Stimulated activated effector memory CD8-positive, alpha-beta T cell treated with anti-CD3 and anti-CD28 coated beads, Interleukin-12 subunit alpha, Interleukin-12 subunit beta, amount 100 ng/mL, for 72 hours (primary cell): ENCODE results near the gene NPAS4.
A peak's percentile ranks its signal among the peaks of the same experiment; 100 is the strongest.
"Not testable (repeated sequence)": the region's sequence is repeated elsewhere in the genome, so short reads cannot be mapped to it uniquely, and the experiment has no call there.

ENCODE experiments used
- ATAC-seq: fragments of 150-1000 bp; cut with Tn5 transposase; 2 replicates; pipeline ENCODE4 v1.10.0; 2021
- DNase-seq, 2 donors: peaks; one replicate each; pipeline ENCODE4 v3.0.0; 2021 to 2022; ENCODE audit warnings: low spot score in 2 of 2
- H3K27ac Mint-ChIP-seq: one replicate; pipeline ENCODE4 v1.8.0; 2022; ENCODE audit warnings: mild to moderate bottlenecking, mixed read lengths
- H3K36me3 Mint-ChIP-seq: one replicate; pipeline ENCODE4 v1.8.0; 2022; ENCODE audit warnings: mild to moderate bottlenecking, mixed read lengths
- H3K4me1 Mint-ChIP-seq: one replicate; pipeline ENCODE4 v1.8.0; 2022; ENCODE audit warnings: mixed read lengths
- H3K4me3 Mint-ChIP-seq: one replicate; pipeline ENCODE4 v1.8.0; 2022; ENCODE audit warnings: mild to moderate bottlenecking, mixed read lengths
- H3K9me3 Mint-ChIP-seq: one replicate; pipeline ENCODE4 v1.8.0; 2022; ENCODE audit warnings: mixed read lengths

The NPAS4 gene

GRCh38 chr11:66462911-66463310, 42.1 kb downstream of the NPAS4 start:
- Mint-ChIP-seq H3K4me1 (peaks cover 38% of the 10 kb centered on the region), H3K36me3 (no peaks in the 10 kb centered on the region), H3K9me3 (no peaks in the 10 kb centered on the region), H3K4me3 (no peak overlapping the region), H3K27ac (peak overlapping the region; percentile 55)
- no peak for ATAC-seq
- DNase-seq, result no peak

DNA sequence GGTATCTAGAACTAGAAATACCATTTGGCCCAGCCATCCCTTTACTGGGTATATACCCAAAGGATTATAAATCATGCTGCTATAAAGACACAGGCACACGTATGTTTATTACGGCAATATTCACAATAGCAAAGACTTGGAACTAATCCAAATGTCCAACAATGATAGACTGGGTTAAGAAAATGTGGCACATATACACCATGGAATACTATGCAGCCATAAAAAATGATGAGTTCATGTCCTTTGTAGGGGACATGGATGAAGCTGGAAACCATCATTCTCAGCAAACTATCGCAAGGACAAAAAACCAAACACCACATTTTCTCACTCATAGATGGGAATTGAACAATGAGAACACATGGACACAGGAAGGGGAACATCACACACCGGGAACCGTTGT, 43.3 kb downstream of the NPAS4 start:
- not testable (repeated sequence) for H3K4me3 Mint-ChIP-seq, DNase-seq, H3K27ac Mint-ChIP-seq, H3K36me3 Mint-ChIP-seq, ATAC-seq, H3K9me3 Mint-ChIP-seq
- H3K4me1 Mint-ChIP-seq, result peaks cover 34% of the 10 kb centered on the region

DNA sequence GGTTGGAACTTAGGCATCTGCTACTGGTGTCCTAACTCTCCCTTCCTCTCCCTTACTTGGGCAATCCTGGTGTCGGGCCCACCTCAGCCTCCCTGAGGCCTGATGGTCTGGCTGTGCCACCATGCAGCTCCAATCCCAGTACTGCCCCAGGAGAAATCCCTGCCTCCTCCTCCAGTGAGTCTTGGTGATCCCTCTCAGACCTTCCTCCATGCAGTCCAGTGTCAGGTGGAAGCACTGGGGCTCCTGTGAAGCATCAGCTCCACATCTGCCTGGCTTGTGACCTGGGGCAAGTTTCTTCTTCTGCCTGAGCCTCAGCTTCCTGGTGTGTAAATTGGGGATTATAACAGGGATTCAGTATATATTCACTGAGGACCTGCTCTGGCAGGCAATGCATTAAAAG, 44.1 kb downstream of the NPAS4 start:
- no peak overlapping the region for H3K4me3 Mint-ChIP-seq
- peaks cover under 1% of the 10 kb centered on the region for H3K36me3 Mint-ChIP-seq
- H3K4me1 Mint-ChIP-seq, result peaks cover 29% of the 10 kb centered on the region
- DNase-seq, result no peak
- ATAC-seq, result no peak
- no peaks in the 10 kb centered on the region for H3K9me3 Mint-ChIP-seq
- H3K27ac Mint-ChIP-seq, result no peak overlapping the region

DNA sequence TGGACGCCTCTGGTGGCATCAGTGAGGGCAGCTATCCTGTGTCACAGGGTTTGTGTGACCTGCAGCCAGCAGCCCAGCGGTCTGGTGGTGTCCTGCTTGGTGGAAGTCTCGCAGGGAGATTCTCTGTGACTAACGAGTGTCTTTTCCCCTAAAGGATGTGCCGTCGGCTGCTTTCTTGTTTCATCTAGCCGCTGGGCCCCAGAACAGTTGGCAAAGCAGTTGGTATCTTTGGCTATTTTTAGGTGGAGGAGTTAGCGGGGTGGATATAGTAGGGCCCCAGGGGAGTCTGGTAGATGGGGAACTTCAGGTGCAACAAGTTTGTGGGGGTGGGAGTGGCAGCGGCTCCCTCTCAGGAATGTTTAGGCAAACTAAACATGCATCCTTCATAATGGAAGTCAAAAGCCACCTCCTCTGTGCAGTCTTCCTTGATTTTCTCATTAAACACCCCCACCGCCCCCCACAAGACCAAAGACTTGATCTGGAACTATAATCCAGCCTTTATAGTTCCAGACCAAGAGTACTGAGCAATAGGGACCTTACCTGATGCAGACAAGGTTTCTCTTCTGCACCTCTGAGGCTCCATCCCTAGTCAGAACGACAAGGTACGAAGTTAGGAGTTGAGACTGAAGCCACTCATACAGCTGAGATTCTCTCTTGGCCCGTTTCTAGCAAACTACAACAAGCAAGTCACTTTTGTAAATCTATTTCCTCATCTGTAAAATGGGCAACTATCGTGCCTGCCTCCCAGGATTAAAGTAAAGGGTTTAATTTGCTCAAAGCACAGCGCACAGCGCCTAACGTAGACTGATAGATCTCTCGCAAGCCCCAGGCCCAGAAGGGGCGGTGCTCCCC, 44.8 kb downstream of the NPAS4 start:
- DNase-seq (no peak), ATAC-seq (no peak)
- Mint-ChIP-seq H3K4me3 (peak overlapping the region; percentile 75), H3K27ac (peak overlapping the region; percentile 79), H3K4me1 (peaks cover 29% of the 10 kb centered on the region), H3K9me3 (no peaks in the 10 kb centered on the region), H3K36me3 (peaks cover 6% of the 10 kb centered on the region)

- Mint-ChIP-seq H3K27ac (peak within 1 kb of the TSS; percentile 79), H3K9me3 (no peaks in the 10 kb centered on the region), H3K36me3 (peaks cover 11% of the 10 kb centered on the region), H3K4me3 (peak within 1 kb of the TSS; percentile 75), H3K4me1 (peaks cover 33% of the 10 kb centered on the region)
- ATAC-seq, result peak; percentile 88
- DNase-seq, result peak; percentile 93 to 97
These were observed 45.6 kb downstream of the NPAS4 start, which contains the start of gene PELI3 for GRCh38 chr11:66466225-66467033. TSS of gene PELI3 (plus strand) at chr11:66466905. CDS start at chr11:66468129, 1,224 bp downstream.

DNA sequence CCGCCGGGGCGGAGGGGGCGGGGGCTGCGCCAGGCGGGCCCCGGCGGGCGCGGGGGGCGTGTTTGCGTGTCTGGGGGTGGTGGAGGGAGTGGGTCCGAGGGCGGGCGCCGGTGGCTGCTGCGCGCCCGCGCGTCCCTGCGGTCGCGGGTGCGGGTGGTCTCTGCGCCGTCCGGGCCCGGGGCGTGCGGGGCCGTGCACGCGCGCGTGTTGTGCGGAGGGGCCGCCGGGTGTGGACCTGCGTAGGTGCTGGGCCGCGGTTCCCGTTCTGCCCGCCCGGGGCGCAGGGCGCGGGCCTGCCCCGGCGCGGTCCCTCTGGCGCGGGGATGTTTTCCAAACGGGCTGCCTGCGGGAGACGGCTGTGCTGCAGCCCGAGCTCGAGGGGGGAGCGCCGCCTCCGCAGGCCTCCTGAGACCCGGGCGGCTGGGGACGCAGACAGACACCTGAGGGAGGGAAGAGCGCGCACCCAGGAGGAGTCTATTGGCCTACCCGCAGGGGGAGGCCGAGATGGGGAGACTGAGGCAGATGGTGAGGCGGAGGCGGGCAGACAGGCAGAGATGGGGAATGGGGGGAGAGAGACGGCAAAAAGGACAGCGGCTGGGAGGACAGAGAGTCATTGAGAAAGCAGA, 46.3 kb downstream of the NPAS4 start:
- DNase-seq (no peak), ATAC-seq (peak; percentile 77)
- Mint-ChIP-seq H3K9me3 (no peaks in the 10 kb centered on the region), H3K36me3 (peaks cover 11% of the 10 kb centered on the region), H3K4me1 (peaks cover 33% of the 10 kb centered on the region), H3K27ac (peak overlapping the region; percentile 79), H3K4me3 (peak overlapping the region; percentile 75)

DNA sequence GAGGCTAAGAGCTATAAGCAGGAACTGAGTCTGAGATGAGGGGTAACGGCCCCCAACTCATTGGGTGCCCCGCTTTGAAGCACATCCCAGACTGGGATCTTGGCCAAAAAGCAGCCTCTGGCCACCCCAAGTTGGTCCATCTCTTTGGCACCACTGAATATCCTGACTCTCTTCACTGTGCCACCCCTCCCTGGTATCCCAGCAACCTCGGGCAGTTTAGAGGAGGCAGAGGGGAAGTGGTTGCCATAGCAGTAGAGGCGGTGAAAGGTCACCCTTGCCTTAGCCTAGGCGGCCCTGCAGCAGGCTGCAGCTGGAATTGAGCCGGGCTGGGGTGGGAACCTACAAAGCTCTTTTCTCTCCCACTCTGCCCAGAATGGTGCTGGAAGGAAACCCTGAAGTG, 46.9 kb downstream of the NPAS4 start:
- ATAC-seq (no peak), DNase-seq (no peak)
- peak overlapping the region; percentile 75 for H3K4me3 Mint-ChIP-seq
- peaks cover 28% of the 10 kb centered on the region for H3K4me1 Mint-ChIP-seq
- H3K36me3 Mint-ChIP-seq, result peaks cover 11% of the 10 kb centered on the region
- H3K9me3 Mint-ChIP-seq, result no peaks in the 10 kb centered on the region
- H3K27ac Mint-ChIP-seq, result peak overlapping the region; percentile 68

GRCh38 chr11:66468691-66469090, 47.9 kb downstream of the NPAS4 start:
- Mint-ChIP-seq H3K36me3 (peaks cover 11% of the 10 kb centered on the region), H3K4me1 (peaks cover 20% of the 10 kb centered on the region), H3K4me3 (peak overlapping the region; percentile 75), H3K27ac (no peak overlapping the region), H3K9me3 (no peaks in the 10 kb centered on the region)
- ATAC-seq, result no peak
- DNase-seq, result no peak

DNA sequence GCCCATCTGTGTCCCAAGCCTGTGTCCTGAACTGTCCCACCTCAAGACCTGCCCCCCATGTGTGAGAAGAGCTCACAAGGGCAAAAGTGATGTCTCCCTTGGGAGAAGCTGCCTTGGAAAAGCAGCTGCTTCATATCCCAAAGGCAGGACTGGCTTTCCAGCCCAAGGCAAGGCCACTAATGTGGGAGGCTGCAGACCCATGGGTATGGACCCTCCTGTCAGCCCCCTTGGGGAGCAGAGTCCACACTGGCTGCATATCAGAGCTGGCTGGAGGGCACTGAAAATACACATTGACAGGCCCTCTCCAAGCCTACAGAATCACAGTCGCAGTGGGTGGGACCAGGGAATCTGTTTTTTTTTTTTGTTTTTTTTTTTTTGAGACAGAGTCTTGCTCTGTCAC, 48.6 kb downstream of the NPAS4 start:
- no peak for ATAC-seq
- H3K4me1 Mint-ChIP-seq, result peaks cover 20% of the 10 kb centered on the region
- no peak for DNase-seq
- no peak overlapping the region for H3K27ac Mint-ChIP-seq
- no peaks in the 10 kb centered on the region for H3K9me3 Mint-ChIP-seq
- no peak overlapping the region for H3K4me3 Mint-ChIP-seq
- H3K36me3 Mint-ChIP-seq, result peaks cover 11% of the 10 kb centered on the region

- DNase-seq (no peak), ATAC-seq (no peak)
- Mint-ChIP-seq H3K4me1 (peaks cover 20% of the 10 kb centered on the region), H3K27ac (no peak overlapping the region), H3K9me3 (no peaks in the 10 kb centered on the region), H3K36me3 (peaks cover 11% of the 10 kb centered on the region), H3K4me3 (no peak overlapping the region)
These were observed 49.2 kb downstream of the NPAS4 start for GRCh38 chr11:66470015-66470414.

- H3K36me3 Mint-ChIP-seq, result peaks cover 11% of the 10 kb centered on the region
- peaks cover 15% of the 10 kb centered on the region for H3K4me1 Mint-ChIP-seq
- DNase-seq (no peak), ATAC-seq (no peak)
- no peak overlapping the region for H3K4me3 Mint-ChIP-seq
- H3K27ac Mint-ChIP-seq, result no peak overlapping the region
- H3K9me3 Mint-ChIP-seq, result no peaks in the 10 kb centered on the region
These were observed 50.3 kb downstream of the NPAS4 start for GRCh38 chr11:66471142-66471541.

GRCh38 chr11:66472054-66472453, 51.2 kb downstream of the NPAS4 start:
- no peaks in the 10 kb centered on the region for H3K9me3 Mint-ChIP-seq
- no peak for ATAC-seq
- no peak overlapping the region for H3K4me3 Mint-ChIP-seq
- no peak for DNase-seq
- peaks cover 10% of the 10 kb centered on the region for H3K4me1 Mint-ChIP-seq
- H3K36me3 Mint-ChIP-seq, result peaks cover 11% of the 10 kb centered on the region
- H3K27ac Mint-ChIP-seq, result no peak overlapping the region

DNA sequence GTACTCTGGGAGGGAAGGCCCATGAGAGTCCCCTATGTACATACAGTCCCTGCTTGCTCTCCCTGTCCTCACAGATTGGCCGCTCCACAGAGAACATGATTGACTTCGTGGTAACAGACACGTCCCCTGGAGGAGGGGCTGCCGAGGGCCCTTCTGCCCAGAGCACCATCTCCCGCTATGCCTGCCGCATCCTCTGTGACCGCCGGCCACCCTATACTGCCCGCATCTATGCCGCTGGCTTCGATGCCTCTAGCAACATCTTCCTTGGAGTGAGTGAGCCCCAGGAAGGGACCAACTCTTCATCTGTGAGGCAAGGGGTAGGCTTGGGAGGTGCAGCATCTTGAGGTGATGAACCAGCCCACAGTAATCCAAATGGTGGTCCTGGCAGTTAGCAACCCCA, 52.3 kb downstream of the NPAS4 start:
- H3K4me1 Mint-ChIP-seq, result peaks cover 13% of the 10 kb centered on the region
- H3K27ac Mint-ChIP-seq, result no peak overlapping the region
- no peak for DNase-seq
- no peak overlapping the region for H3K4me3 Mint-ChIP-seq
- peaks cover 11% of the 10 kb centered on the region for H3K36me3 Mint-ChIP-seq
- ATAC-seq, result no peak
- H3K9me3 Mint-ChIP-seq, result no peaks in the 10 kb centered on the region

DNA sequence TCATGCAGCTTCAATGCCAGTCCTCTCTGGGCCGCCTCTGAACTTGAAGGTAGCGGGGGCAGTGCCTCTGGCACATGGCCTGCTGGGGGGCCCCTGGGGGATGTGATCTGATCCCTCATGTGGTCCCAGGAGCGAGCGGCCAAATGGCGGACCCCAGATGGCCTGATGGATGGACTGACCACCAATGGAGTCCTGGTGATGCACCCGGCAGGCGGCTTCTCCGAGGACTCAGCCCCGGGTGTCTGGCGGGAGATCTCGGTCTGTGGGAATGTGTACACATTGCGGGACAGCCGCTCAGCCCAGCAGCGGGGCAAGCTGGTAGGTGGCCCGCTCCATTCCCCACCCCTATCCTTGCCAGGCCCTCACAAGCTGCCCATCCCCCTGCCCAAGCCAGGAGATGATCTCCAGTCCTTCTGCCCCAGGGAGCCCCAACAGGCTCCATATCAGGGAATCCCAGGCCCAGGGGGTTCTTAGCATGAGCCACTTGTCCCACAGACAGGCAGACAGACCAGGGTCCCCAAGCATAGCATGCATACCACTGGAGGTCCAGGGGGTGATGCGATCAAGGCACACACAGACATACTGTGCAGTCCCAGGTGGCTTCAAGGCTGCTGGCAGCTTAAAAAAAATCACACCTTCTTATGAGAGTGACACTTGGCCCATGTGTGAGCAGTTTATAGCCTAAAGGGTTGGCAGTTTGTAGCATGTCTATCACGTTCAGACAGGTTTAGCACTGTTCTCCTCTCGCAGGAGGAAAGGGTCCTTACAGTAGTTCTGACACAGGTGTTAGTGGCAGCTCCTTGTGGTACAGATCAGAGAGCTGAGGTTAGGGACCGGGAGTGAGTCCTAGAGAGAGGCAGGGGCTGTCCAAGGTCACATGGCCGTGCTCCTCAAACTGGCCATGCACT, 53.0 kb downstream of the NPAS4 start:
- Mint-ChIP-seq H3K36me3 (peaks cover 11% of the 10 kb centered on the region), H3K27ac (no peak overlapping the region), H3K9me3 (no peaks in the 10 kb centered on the region), H3K4me1 (peaks cover 18% of the 10 kb centered on the region), H3K4me3 (no peak overlapping the region)
- no peak for ATAC-seq
- no peak for DNase-seq
